ENCODE results near the gene SPECC1L.

SPECC1L gene

GRCh38 chr22:24404561-24405275 lies 134.1 kb downstream of the SPECC1L start:
- no peak for DNase-seq

- DNase-seq = no peak
Measured at GRCh38 chr22:24405631-24406321, 135.1 kb downstream of the SPECC1L start.

- DNase-seq = no peak
Measured at GRCh38 chr22:24406322-24407277, 136.0 kb downstream of the SPECC1L start.

GRCh38 chr22:24407278-24407665 lies 136.6 kb downstream of the SPECC1L start:
- DNase-seq = no peak

- DNase-seq = no peak
Measured at GRCh38 chr22:24407884-24408283, 137.3 kb downstream of the SPECC1L start.

GRCh38 chr22:24408630-24409029 lies 138.0 kb downstream of the SPECC1L start:
- DNase-seq = no peak

GRCh38 chr22:24409707-24410106 lies 139.1 kb downstream of the SPECC1L start:
- no peak for DNase-seq

- no peak for DNase-seq
Measured at GRCh38 chr22:24410110-24410856, 139.7 kb downstream of the SPECC1L start.

- no peak for DNase-seq
Measured at GRCh38 chr22:24411256-24412004, 140.8 kb downstream of the SPECC1L start.

- no peak for DNase-seq
Measured at GRCh38 chr22:24412274-24412673, 141.6 kb downstream of the SPECC1L start.

GRCh38 chr22:24413271-24413670 lies 142.6 kb downstream of the SPECC1L start:
- no peak for DNase-seq

GRCh38 chr22:24413736-24414385 lies 143.2 kb downstream of the SPECC1L start:
- no peak for DNase-seq

GRCh38 chr22:24414523-24414922 lies 143.9 kb downstream of the SPECC1L start:
- no peak for DNase-seq

- DNase-seq = no peak
Measured at GRCh38 chr22:24414984-24415945, 144.6 kb downstream of the SPECC1L start.

GRCh38 chr22:24416095-24416494 lies 145.5 kb downstream of the SPECC1L start:
- DNase-seq = no peak

- DNase-seq = no peak
Measured at GRCh38 chr22:24416611-24417010, 146.0 kb downstream of the SPECC1L start.

- DNase-seq = no peak
Measured at GRCh38 chr22:24417200-24417599, 146.6 kb downstream of the SPECC1L start.

GRCh38 chr22:24417901-24418641 lies 147.4 kb downstream of the SPECC1L start:
- no peak for DNase-seq

GRCh38 chr22:24418786-24419474 lies 148.3 kb downstream of the SPECC1L start:
- DNase-seq = peak; percentile 7

Measured in DMS79 (cell line).